GM21367 (cell line): ENCODE measurements around the gene SUSD3.
"Not testable (repeated sequence)": the region's sequence is repeated elsewhere in the genome, so short reads cannot be mapped to it uniquely, and the experiment has no call there.

Source experiments
- ATAC-seq: cut with Tn5 transposase; IDR thresholded peaks from one replicate; pipeline ENCODE4 v1.9.1; 2021; ENCODE audit not compliant: unreplicated experiment

Gene SUSD3

GRCh38 chr9:93091453-93092081, 33.1 kb downstream of the SUSD3 start:
- ATAC-seq = no peak

- ATAC-seq = no peak
Measured at GRCh38 chr9:93092251-93092991, 33.9 kb downstream of the SUSD3 start.

GRCh38 chr9:93093127-93093876, 34.8 kb downstream of the SUSD3 start:
- no peak for ATAC-seq

- no peak for ATAC-seq
Measured at GRCh38 chr9:93093877-93094657, 35.6 kb downstream of the SUSD3 start.

- no peak for ATAC-seq
Measured at GRCh38 chr9:93094658-93095204, 36.2 kb downstream of the SUSD3 start.

- peak; percentile 53 for ATAC-seq
Measured at GRCh38 chr9:93095205-93096130, 37.0 kb downstream of the SUSD3 start.

- ATAC-seq = peak; percentile 34
Measured at GRCh38 chr9:93096131-93096802, 37.8 kb downstream of the SUSD3 start, which contains the start of gene CARD19. TSS of gene CARD19 (plus strand) at chr9:93096217. CDS start at chr9:93096346, 129 bp downstream.

GRCh38 chr9:93096811-93097382, 38.4 kb downstream of the SUSD3 start:
- ATAC-seq = no peak

- no peak for ATAC-seq
Measured at GRCh38 chr9:93097511-93098201, 39.2 kb downstream of the SUSD3 start.

- ATAC-seq = no peak
Measured at GRCh38 chr9:93098236-93098946, 39.9 kb downstream of the SUSD3 start.

GRCh38 chr9:93099551-93100275, 41.2 kb downstream of the SUSD3 start:
- no peak for ATAC-seq

- no peak for ATAC-seq
Measured at GRCh38 chr9:93100276-93100636, 41.8 kb downstream of the SUSD3 start.

GRCh38 chr9:93101086-93101485, 42.6 kb downstream of the SUSD3 start:
- ATAC-seq = not testable (repeated sequence)

GRCh38 chr9:93105620-93106019, 47.1 kb downstream of the SUSD3 start:
- no peak for ATAC-seq

GRCh38 chr9:93107151-93107824, 48.8 kb downstream of the SUSD3 start:
- no peak for ATAC-seq

GRCh38 chr9:93107825-93108161, 49.3 kb downstream of the SUSD3 start:
- no peak for ATAC-seq
